ENCODE measurements around the gene RAI14. TPM values are rescaled to one million over a fixed set of nuclear protein-coding genes. Genes with fewer than 3 reads are reported as not detected.

The RAI14 gene
- total RNA-seq, 1 experiment from 2014 or later = 71.5 TPM

GRCh38 chr5:34709861-34710673, 53.9 kb downstream of the RAI14 start:
- H3K36me3 Mint-ChIP-seq (ENCODE audit: insufficient read depth, unreplicated experiment) = peaks cover 27% of the 10 kb centered on the region
- Histone ChIP-seq H3K4me1 (peaks cover 17% of the 10 kb centered on the region), H3K27me3 (replicated peaks; ENCODE audit: control insufficient read depth, insufficient read depth, low read length) (no peaks in the 10 kb centered on the region), H3K36me3 (ENCODE audit: control insufficient read depth, insufficient read depth, low read length) (no peaks in the 10 kb centered on the region), H3K9me3 (no peaks in the 10 kb centered on the region), H3K4me3 (ENCODE audit: low read depth, low read length) (no peak overlapping the region)
- no peak overlapping the region for H3K4me3 Mint-ChIP-seq (ENCODE audit: unreplicated experiment)
- peaks cover 11% of the 10 kb centered on the region for H3K4me1 Mint-ChIP-seq (ENCODE audit: low read depth, unreplicated experiment)
- no TSS peak for BruUV-seq (replicated peaks)
- no peak for DNase-seq
- intact Hi-C loops (cut with micrococcal nuclease; ENCODE audit: unreplicated experiment) = no loop called here
- peaks cover 9% of the 10 kb centered on the region for H3K9me3 Mint-ChIP-seq (ENCODE audit: unreplicated experiment)
- CTCF ChIA-PET = no interaction called here
- POLR2A ChIA-PET = no interaction called here
- no peak overlapping the region for H3K27ac Mint-ChIP-seq (ENCODE audit: unreplicated experiment)
- TF ChIP-seq CTCF (IDR thresholded peaks at IDR 0.05; ENCODE audit: insufficient read depth in 1 of 2, low read depth in 1 of 2, low read length in 1 of 2, severe bottlenecking in 1 of 2, unreplicated experiment in 1 of 2) = no peak
- no peaks in the 10 kb centered on the region for H3K27me3 Mint-ChIP-seq (ENCODE audit: insufficient read depth, unreplicated experiment)

- no peaks in the 10 kb centered on the region for H3K27me3 ChIP-seq (replicated peaks; ENCODE audit: control insufficient read depth, insufficient read depth, low read length)
- no TSS peak for BruUV-seq (replicated peaks)
- intact Hi-C loops (cut with micrococcal nuclease; ENCODE audit: unreplicated experiment) = no loop called here
- H3K36me3 ChIP-seq (ENCODE audit: control insufficient read depth, insufficient read depth, low read length) = no peaks in the 10 kb centered on the region
- Mint-ChIP-seq H3K36me3 (ENCODE audit: insufficient read depth, unreplicated experiment) (peaks cover 22% of the 10 kb centered on the region), H3K9me3 (ENCODE audit: unreplicated experiment) (peaks cover 9% of the 10 kb centered on the region), H3K27me3 (ENCODE audit: insufficient read depth, unreplicated experiment) (no peaks in the 10 kb centered on the region), H3K27ac (ENCODE audit: unreplicated experiment) (no peak overlapping the region), H3K4me1 (ENCODE audit: low read depth, unreplicated experiment) (peaks cover 11% of the 10 kb centered on the region), H3K4me3 (ENCODE audit: unreplicated experiment) (no peak overlapping the region)
- H3K9me3 ChIP-seq = no peaks in the 10 kb centered on the region
- peaks cover 16% of the 10 kb centered on the region for H3K4me1 ChIP-seq
- CTCF ChIA-PET = no interaction called here
- no peak overlapping the region for H3K4me3 ChIP-seq (ENCODE audit: low read depth, low read length)
- no peak for TF ChIP-seq CTCF (IDR thresholded peaks at IDR 0.05; ENCODE audit: insufficient read depth in 1 of 2, low read depth in 1 of 2, low read length in 1 of 2, severe bottlenecking in 1 of 2, unreplicated experiment in 1 of 2)
- POLR2A ChIA-PET = no interaction called here
- DNase-seq = no peak
Measured at GRCh38 chr5:34712565-34712964, 56.4 kb downstream of the RAI14 start.

GRCh38 chr5:34715711-34716110, 59.6 kb downstream of the RAI14 start:
- H3K36me3 ChIP-seq (ENCODE audit: control insufficient read depth, insufficient read depth, low read length) = no peaks in the 10 kb centered on the region
- H3K9me3 ChIP-seq = no peaks in the 10 kb centered on the region
- H3K4me1 Mint-ChIP-seq (ENCODE audit: low read depth, unreplicated experiment) = no peaks in the 10 kb centered on the region
- no peak overlapping the region for H3K4me3 Mint-ChIP-seq (ENCODE audit: unreplicated experiment)
- peaks cover 9% of the 10 kb centered on the region for H3K9me3 Mint-ChIP-seq (ENCODE audit: unreplicated experiment)
- no peaks in the 10 kb centered on the region for H3K27me3 Mint-ChIP-seq (ENCODE audit: insufficient read depth, unreplicated experiment)
- no peaks in the 10 kb centered on the region for H3K27me3 ChIP-seq (replicated peaks; ENCODE audit: control insufficient read depth, insufficient read depth, low read length)
- H3K4me1 ChIP-seq = peaks cover 7% of the 10 kb centered on the region
- H3K36me3 Mint-ChIP-seq (ENCODE audit: insufficient read depth, unreplicated experiment) = peaks cover 31% of the 10 kb centered on the region
- POLR2A ChIA-PET = no interaction called here
- no peak for DNase-seq
- intact Hi-C loops (cut with micrococcal nuclease; ENCODE audit: unreplicated experiment) = no loop called here
- H3K4me3 ChIP-seq (ENCODE audit: low read depth, low read length) = no peak overlapping the region
- H3K27ac Mint-ChIP-seq (ENCODE audit: unreplicated experiment) = no peak overlapping the region
- CTCF ChIA-PET = no interaction called here
- TF ChIP-seq CTCF (IDR thresholded peaks at IDR 0.05; ENCODE audit: insufficient read depth in 1 of 2, low read depth in 1 of 2, low read length in 1 of 2, severe bottlenecking in 1 of 2, unreplicated experiment in 1 of 2) = no peak
- BruUV-seq (replicated peaks) = no TSS peak
